ENCODE results near the gene PBX3.

PBX3 gene

GRCh38 chr9:125915606-125916005 is 168.4 kb downstream of the PBX3 start:
- peaks cover 5% of the 10 kb centered on the region for H3K4me1 ChIP-seq (ENCODE audit: control insufficient read depth, insufficient read depth, low read length, poor library complexity, severe bottlenecking)
- H3K36me3 ChIP-seq (ENCODE audit: control insufficient read depth, insufficient read depth, low read length), result peaks cover 3% of the 10 kb centered on the region
- no peak overlapping the region for H3K27ac ChIP-seq (ENCODE audit: low read depth, low read length, severe bottlenecking)
- no peak overlapping the region for H3K4me3 ChIP-seq (ENCODE audit: extremely low read depth, insufficient read depth, low read length, poor library complexity, severe bottlenecking)
- WGBS, 2 experiments (ENCODE audit: insufficient coverage in 2 of 2), result 90 to 95% methylated on average over 4 to 6 of the region's 8 CpGs
- H3K9me3 ChIP-seq (ENCODE audit: control insufficient read depth, low read length), result no peaks in the 10 kb centered on the region

- Histone ChIP-seq H3K4me3 (ENCODE audit: extremely low read depth, insufficient read depth, low read length, poor library complexity, severe bottlenecking) (no peak overlapping the region), H3K27ac (ENCODE audit: low read depth, low read length, severe bottlenecking) (no peak overlapping the region), H3K9me3 (ENCODE audit: control insufficient read depth, low read length) (no peaks in the 10 kb centered on the region), H3K36me3 (ENCODE audit: control insufficient read depth, insufficient read depth, low read length) (peaks cover 6% of the 10 kb centered on the region), H3K4me1 (ENCODE audit: control insufficient read depth, insufficient read depth, low read length, poor library complexity, severe bottlenecking) (no peaks in the 10 kb centered on the region)
Measured at GRCh38 chr9:125919565-125919964, 172.4 kb downstream of the PBX3 start.

DNA sequence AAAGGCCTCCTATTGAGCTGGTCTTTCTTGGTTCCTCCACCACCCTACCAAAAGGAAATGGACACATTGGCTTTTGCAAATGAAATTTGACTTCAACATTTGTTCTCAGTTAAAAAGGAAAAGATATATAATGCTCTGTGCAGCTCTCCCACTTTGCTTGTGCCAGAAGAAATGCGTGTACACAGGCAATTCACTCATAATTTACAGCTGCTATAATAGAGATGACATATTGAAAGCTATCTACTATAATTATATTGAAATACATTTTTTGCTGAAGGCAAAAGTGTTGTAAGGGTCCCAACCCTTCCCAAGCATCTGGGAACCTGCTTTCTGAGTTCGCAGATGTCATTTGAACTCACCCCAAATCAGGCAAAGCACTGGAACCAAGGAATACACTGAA is 173.2 kb downstream of the PBX3 start:
- Histone ChIP-seq H3K4me3 (ENCODE audit: extremely low read depth, insufficient read depth, low read length, poor library complexity, severe bottlenecking) (no peak overlapping the region), H3K4me1 (ENCODE audit: control insufficient read depth, insufficient read depth, low read length, poor library complexity, severe bottlenecking) (no peaks in the 10 kb centered on the region), H3K9me3 (ENCODE audit: control insufficient read depth, low read length) (no peaks in the 10 kb centered on the region), H3K27ac (ENCODE audit: low read depth, low read length, severe bottlenecking) (no peak overlapping the region), H3K36me3 (ENCODE audit: control insufficient read depth, insufficient read depth, low read length) (peaks cover 6% of the 10 kb centered on the region)
- 86 to 100% methylated on average over 1 of the region's 2 CpGs for WGBS, 2 experiments (ENCODE audit: insufficient coverage in 2 of 2)

DNA sequence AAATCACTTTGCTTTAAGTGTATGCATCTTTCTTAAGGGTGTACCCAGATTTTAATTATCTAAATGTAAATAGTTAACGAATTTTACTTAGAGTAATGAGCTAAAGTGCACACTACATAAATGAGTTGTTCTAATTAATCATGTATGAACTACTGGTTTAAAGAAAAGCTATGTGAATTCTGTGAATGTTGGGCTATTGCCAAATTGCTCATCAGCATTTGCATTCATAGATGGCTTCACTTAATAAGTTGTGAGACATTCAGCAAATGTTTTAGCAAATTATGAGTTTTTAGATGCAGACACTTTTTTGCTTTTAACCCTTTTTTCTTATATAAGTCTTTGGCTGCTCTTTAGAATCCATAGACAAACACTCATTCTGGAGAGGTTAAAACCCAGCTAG is 175.7 kb downstream of the PBX3 start:
- no peak overlapping the region for H3K27ac ChIP-seq (ENCODE audit: low read depth, low read length, severe bottlenecking)
- 100% methylated on average over 1 of the region's 1 CpG; no CpG with 5 or more reads in 1 of the 2 experiments for WGBS, 2 experiments (ENCODE audit: insufficient coverage in 2 of 2)

GRCh38 chr9:125924351-125924750 is 177.2 kb downstream of the PBX3 start:
- no peak overlapping the region for H3K4me3 ChIP-seq (ENCODE audit: extremely low read depth, insufficient read depth, low read length, poor library complexity, severe bottlenecking)
- WGBS, 2 experiments (ENCODE audit: insufficient coverage in 2 of 2), result 83 to 100% methylated on average over 1 of the region's 4 CpGs
- H3K9me3 ChIP-seq (ENCODE audit: control insufficient read depth, low read length), result no peaks in the 10 kb centered on the region
- no peak overlapping the region for H3K27ac ChIP-seq (ENCODE audit: low read depth, low read length, severe bottlenecking)
- H3K4me1 ChIP-seq (ENCODE audit: control insufficient read depth, insufficient read depth, low read length, poor library complexity, severe bottlenecking), result no peaks in the 10 kb centered on the region
- peaks cover 7% of the 10 kb centered on the region for H3K36me3 ChIP-seq (ENCODE audit: control insufficient read depth, insufficient read depth, low read length)

More for the DNA sequence above, 175.7 kb downstream of the PBX3 start:
- Histone ChIP-seq H3K4me1 (ENCODE audit: control insufficient read depth, insufficient read depth, low read length, poor library complexity, severe bottlenecking) (no peaks in the 10 kb centered on the region), H3K4me3 (ENCODE audit: extremely low read depth, insufficient read depth, low read length, poor library complexity, severe bottlenecking) (no peak overlapping the region), H3K36me3 (ENCODE audit: control insufficient read depth, insufficient read depth, low read length) (peaks cover 7% of the 10 kb centered on the region), H3K9me3 (ENCODE audit: control insufficient read depth, low read length) (no peaks in the 10 kb centered on the region)

GRCh38 chr9:125926936-125927335 is 179.8 kb downstream of the PBX3 start:
- Histone ChIP-seq H3K4me3 (ENCODE audit: extremely low read depth, insufficient read depth, low read length, poor library complexity, severe bottlenecking) (no peak overlapping the region), H3K9me3 (ENCODE audit: control insufficient read depth, low read length) (no peaks in the 10 kb centered on the region), H3K4me1 (ENCODE audit: control insufficient read depth, insufficient read depth, low read length, poor library complexity, severe bottlenecking) (no peaks in the 10 kb centered on the region), H3K27ac (ENCODE audit: low read depth, low read length, severe bottlenecking) (no peak overlapping the region), H3K36me3 (ENCODE audit: control insufficient read depth, insufficient read depth, low read length) (peaks cover 7% of the 10 kb centered on the region)
- no CpG with 5 or more reads among the region's 1 CpG for WGBS, 2 experiments (ENCODE audit: insufficient coverage in 2 of 2)

GRCh38 chr9:125929846-125930245 is 182.7 kb downstream of the PBX3 start:
- H3K4me3 ChIP-seq (ENCODE audit: extremely low read depth, insufficient read depth, low read length, poor library complexity, severe bottlenecking), result no peak overlapping the region
- H3K4me1 ChIP-seq (ENCODE audit: control insufficient read depth, insufficient read depth, low read length, poor library complexity, severe bottlenecking), result no peaks in the 10 kb centered on the region
- H3K36me3 ChIP-seq (ENCODE audit: control insufficient read depth, insufficient read depth, low read length), result peaks cover 18% of the 10 kb centered on the region
- no peak overlapping the region for H3K27ac ChIP-seq (ENCODE audit: low read depth, low read length, severe bottlenecking)
- H3K9me3 ChIP-seq (ENCODE audit: control insufficient read depth, low read length), result no peaks in the 10 kb centered on the region
- 63% methylated on average over 2 of the region's 2 CpGs; no CpG with 5 or more reads in 1 of the 2 experiments for WGBS, 2 experiments (ENCODE audit: insufficient coverage in 2 of 2)

- H3K4me3 ChIP-seq (ENCODE audit: extremely low read depth, insufficient read depth, low read length, poor library complexity, severe bottlenecking), result no peak overlapping the region
- H3K4me1 ChIP-seq (ENCODE audit: control insufficient read depth, insufficient read depth, low read length, poor library complexity, severe bottlenecking), result no peaks in the 10 kb centered on the region
- no peak overlapping the region for H3K27ac ChIP-seq (ENCODE audit: low read depth, low read length, severe bottlenecking)
- H3K9me3 ChIP-seq (ENCODE audit: control insufficient read depth, low read length), result no peaks in the 10 kb centered on the region
- peaks cover 29% of the 10 kb centered on the region for H3K36me3 ChIP-seq (ENCODE audit: control insufficient read depth, insufficient read depth, low read length)
- WGBS, 2 experiments (ENCODE audit: insufficient coverage in 2 of 2), result 80 to 94% methylated on average over 2 to 4 of the region's 4 CpGs
Measured at GRCh38 chr9:125931211-125931610, 184.0 kb downstream of the PBX3 start.

DNA sequence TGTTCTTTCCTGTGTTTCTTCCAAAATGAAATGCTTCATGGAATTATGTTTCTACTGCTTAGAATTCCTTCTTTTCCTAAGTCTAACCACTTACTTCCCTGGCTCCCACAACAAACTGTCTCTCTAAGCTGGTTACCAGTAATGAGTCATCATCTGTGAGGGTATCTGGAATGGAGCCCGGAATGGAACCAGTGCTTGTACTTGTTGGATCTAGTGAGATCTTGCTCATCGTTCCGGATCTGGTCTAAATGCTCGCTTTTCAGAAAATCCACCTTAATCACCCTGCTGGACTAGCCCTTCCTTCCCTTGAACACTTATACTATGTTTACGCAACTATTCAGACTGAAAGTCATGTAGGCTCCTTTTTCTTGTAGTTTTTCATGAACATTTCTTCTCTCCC is 184.8 kb downstream of the PBX3 start:
- 88 to 100% methylated on average over 4 of the region's 5 CpGs for WGBS, 2 experiments (ENCODE audit: insufficient coverage in 2 of 2)
- H3K9me3 ChIP-seq (ENCODE audit: control insufficient read depth, low read length), result no peaks in the 10 kb centered on the region
- no peaks in the 10 kb centered on the region for H3K4me1 ChIP-seq (ENCODE audit: control insufficient read depth, insufficient read depth, low read length, poor library complexity, severe bottlenecking)
- H3K4me3 ChIP-seq (ENCODE audit: extremely low read depth, insufficient read depth, low read length, poor library complexity, severe bottlenecking), result no peak overlapping the region
- peak overlapping the region; percentile 13 for H3K27ac ChIP-seq (ENCODE audit: low read depth, low read length, severe bottlenecking)
- H3K36me3 ChIP-seq (ENCODE audit: control insufficient read depth, insufficient read depth, low read length), result peaks cover 31% of the 10 kb centered on the region

DNA sequence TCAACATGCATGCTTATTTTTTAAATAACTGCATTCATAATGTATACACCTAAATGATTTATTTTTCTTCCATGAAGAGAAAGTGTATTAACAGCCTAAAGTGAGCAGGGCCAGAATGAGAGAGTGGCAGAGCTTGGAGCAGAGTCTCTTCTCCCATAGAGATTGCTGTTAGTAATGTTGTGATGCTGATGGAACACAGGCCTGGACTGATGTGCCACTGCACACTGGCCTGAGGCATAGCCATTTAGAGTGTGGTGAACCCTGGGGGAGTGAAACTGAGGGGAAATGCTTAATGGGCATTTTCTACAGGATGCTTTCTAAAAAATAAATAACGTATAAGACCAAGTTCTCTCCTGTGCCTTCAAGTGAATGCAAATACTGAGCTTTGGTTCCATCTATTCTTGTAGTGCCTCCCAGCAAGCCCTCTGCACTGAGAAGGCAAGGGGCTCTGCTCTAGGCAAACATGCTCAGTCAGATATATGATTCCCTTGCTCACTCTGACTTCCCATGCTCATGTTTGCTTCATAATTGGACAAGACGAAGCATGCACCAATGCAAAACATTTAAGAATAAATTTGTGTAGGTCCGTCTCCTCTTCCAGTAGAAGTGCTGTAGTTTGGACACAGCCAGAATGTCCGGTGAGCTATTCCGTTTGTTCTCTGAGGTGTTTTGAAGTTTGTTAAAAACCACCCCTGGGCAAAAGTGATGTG is 185.7 kb downstream of the PBX3 start:
- H3K27ac ChIP-seq (ENCODE audit: low read depth, low read length, severe bottlenecking), result no peak overlapping the region
- WGBS, 2 experiments (ENCODE audit: insufficient coverage in 2 of 2), result 87 to 94% methylated on average over 3 to 5 of the region's 5 CpGs
- no peaks in the 10 kb centered on the region for H3K4me1 ChIP-seq (ENCODE audit: control insufficient read depth, insufficient read depth, low read length, poor library complexity, severe bottlenecking)
- H3K4me3 ChIP-seq (ENCODE audit: extremely low read depth, insufficient read depth, low read length, poor library complexity, severe bottlenecking), result no peak overlapping the region
- peaks cover 33% of the 10 kb centered on the region for H3K36me3 ChIP-seq (ENCODE audit: control insufficient read depth, insufficient read depth, low read length)
- no peaks in the 10 kb centered on the region for H3K9me3 ChIP-seq (ENCODE audit: control insufficient read depth, low read length)

DNA sequence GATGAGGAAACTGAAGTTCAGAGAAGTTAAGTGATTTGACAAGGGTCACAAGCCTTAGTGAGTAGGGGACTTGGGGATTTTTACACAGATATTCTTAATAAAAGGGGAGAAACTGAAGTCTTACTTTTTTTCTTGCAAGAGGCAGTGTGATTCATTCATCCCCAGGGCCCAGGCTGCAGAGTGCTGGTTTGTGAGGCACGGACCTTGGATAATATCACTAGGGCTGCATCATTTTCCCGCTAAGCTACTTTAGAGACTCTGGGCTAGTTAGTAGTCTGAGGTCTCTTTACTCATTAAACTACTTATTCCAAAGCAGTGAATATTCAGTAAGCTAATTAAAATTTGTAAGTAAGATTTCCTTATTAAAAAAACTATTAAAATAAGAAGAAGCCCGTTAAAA is 195.0 kb downstream of the PBX3 start:
- Histone ChIP-seq H3K4me3 (ENCODE audit: extremely low read depth, insufficient read depth, low read length, poor library complexity, severe bottlenecking) (no peak overlapping the region), H3K36me3 (ENCODE audit: control insufficient read depth, insufficient read depth, low read length) (peaks cover 56% of the 10 kb centered on the region), H3K27ac (ENCODE audit: low read depth, low read length, severe bottlenecking) (no peak overlapping the region), H3K9me3 (ENCODE audit: control insufficient read depth, low read length) (peaks cover 14% of the 10 kb centered on the region), H3K4me1 (ENCODE audit: control insufficient read depth, insufficient read depth, low read length, poor library complexity, severe bottlenecking) (no peaks in the 10 kb centered on the region)
- no CpG with 5 or more reads among the region's 3 CpGs for WGBS, 2 experiments (ENCODE audit: insufficient coverage in 2 of 2)

Data from mesodermal cell (in vitro differentiated cells).